ENCODE results near the gene GNAT2. TPM values are rescaled to one million over a fixed set of nuclear protein-coding genes. Genes with fewer than 3 reads are reported as not detected.

GNAT2 gene
- total RNA-seq, 1 experiment from 2014 or later, result not detected

GRCh38 chr1:109559995-109560394 is 59.4 kb downstream of the GNAT2 start:
- DNase-seq (ENCODE audit: low read depth), result no peak

- DNase-seq (ENCODE audit: low read depth), result no peak
These were observed 61.9 kb downstream of the GNAT2 start for GRCh38 chr1:109557520-109557919.

- no peak for DNase-seq (ENCODE audit: low read depth)
These were observed 62.9 kb downstream of the GNAT2 start for GRCh38 chr1:109556563-109556962.

Other genes with a start within 250 kb of the GNAT2 start
- 9.4 and 18.1 TPM in 2 replicates for gene SORT1, start 221.7 kb downstream of the GNAT2 start, total RNA-seq (2014; rRNA removed)
- 46.8 and 47.8 TPM in 2 replicates for gene PSMA5, start 193.2 kb downstream of the GNAT2 start, total RNA-seq (2014; rRNA removed)
- 0.06 and 0.34 TPM in 2 replicates for gene SYPL2, start 153.1 kb downstream of the GNAT2 start, total RNA-seq (2014; rRNA removed)
- gene ATXN7L2, start 135.7 kb downstream of the GNAT2 start, total RNA-seq (2014; rRNA removed), result 6.2 and 6.4 TPM in 2 replicates
- 5.6 and 10.1 TPM in 2 replicates for gene CYB561D1, start 125.5 kb downstream of the GNAT2 start, total RNA-seq (2014; rRNA removed)
- gene AMIGO1, start 109.9 kb downstream of the GNAT2 start, total RNA-seq (2014; rRNA removed), result 0.13 and 0.29 TPM in 2 replicates
- not detected in 2 replicates for gene GPR61, start 79.7 kb downstream of the GNAT2 start, total RNA-seq (2014; rRNA removed)
- gene GNAI3, start 71.0 kb downstream of the GNAT2 start, total RNA-seq (2014; rRNA removed), result 10.6 and 10.8 TPM in 2 replicates
- gene AMPD2, start 221 bp upstream of the GNAT2 start, total RNA-seq (2014; rRNA removed), result 44.0 and 60.0 TPM in 2 replicates
- gene GSTM4, start 36.5 kb upstream of the GNAT2 start, total RNA-seq (2014; rRNA removed), result 4.2 and 10.5 TPM in 2 replicates
- 16.2 and 18.4 TPM in 2 replicates for gene GSTM2, start 48.4 kb upstream of the GNAT2 start, total RNA-seq (2014; rRNA removed)
- gene GSTM1, start 68.2 kb upstream of the GNAT2 start, total RNA-seq (2014; rRNA removed), result 1.1 and 1.2 TPM in 2 replicates
- gene GSTM5, start 92.6 kb upstream of the GNAT2 start, total RNA-seq (2014; rRNA removed), result not detected in 2 replicates
- gene GSTM3, start 121.4 kb upstream of the GNAT2 start, total RNA-seq (2014; rRNA removed), result 13.2 and 16.3 TPM in 2 replicates
- gene EPS8L3, start 144.3 kb upstream of the GNAT2 start, total RNA-seq (2014; rRNA removed), result not detected in 2 replicates